ENCODE measurements around the gene MMP24OS. TPM values are rescaled to one million over a fixed set of nuclear protein-coding genes. Genes with fewer than 3 reads are reported as not detected.

MMP24OS gene
- total RNA-seq, 2 experiments from 2014 or later = 28.4 to 44.3 TPM

DNA sequence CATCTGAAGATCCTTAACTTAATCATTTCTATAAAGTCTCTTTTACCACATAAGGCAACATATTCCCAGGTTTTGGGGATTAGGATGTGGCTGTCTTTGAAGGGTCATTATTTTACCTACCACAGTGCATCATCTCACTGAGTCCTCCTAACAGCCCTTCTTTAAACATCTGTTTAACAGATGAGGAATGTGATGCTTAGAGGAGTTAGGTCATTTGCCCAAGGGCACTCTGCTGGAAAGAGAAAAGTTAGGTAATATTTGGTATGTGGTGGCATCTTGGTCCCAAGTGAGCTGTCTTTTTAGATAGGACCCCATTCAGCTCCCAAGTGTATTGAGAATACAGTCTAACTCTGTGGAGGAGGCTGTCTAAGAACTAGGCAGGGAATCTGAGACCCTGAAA is 40.4 kb downstream of the MMP24OS start:
- CTCF ChIA-PET = no interaction called here
- no peaks in the 10 kb centered on the region for H3K9me3 Mint-ChIP-seq (ENCODE audit: low read depth)
- H3K36me3 Mint-ChIP-seq = peaks cover 2% of the 10 kb centered on the region
- peaks cover 7% of the 10 kb centered on the region for H3K27me3 Mint-ChIP-seq
- no peak overlapping the region for H3K4me3 Mint-ChIP-seq
- no peak for ATAC-seq
- no peak overlapping the region for H3K27ac Mint-ChIP-seq
- H3K4me1 Mint-ChIP-seq = peaks cover 8% of the 10 kb centered on the region
- no peak for DNase-seq

DNA sequence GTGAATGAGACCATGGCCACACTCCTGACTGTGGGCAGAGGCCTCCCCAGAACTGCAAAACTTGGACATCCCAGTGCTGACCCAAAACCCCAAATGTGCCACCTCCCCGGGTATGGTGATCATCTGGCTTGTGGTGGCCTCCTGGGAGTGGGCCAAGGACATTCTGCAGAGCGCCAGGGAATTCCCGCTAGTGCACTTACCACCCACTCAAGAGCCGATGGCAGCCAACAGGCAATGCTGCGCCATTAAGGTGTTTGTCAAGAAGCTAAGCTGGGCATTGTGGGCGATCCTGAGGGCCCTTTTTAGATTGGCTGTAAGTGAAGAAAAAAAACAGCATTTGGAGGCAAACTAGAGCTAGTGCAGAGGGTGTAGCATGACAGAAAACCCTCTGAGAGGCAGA is 42.0 kb downstream of the MMP24OS start:
- H3K36me3 Mint-ChIP-seq = peaks cover 2% of the 10 kb centered on the region
- CTCF ChIA-PET = no interaction called here
- no peak overlapping the region for H3K4me3 Mint-ChIP-seq
- H3K4me1 Mint-ChIP-seq = peaks cover 10% of the 10 kb centered on the region
- no peaks in the 10 kb centered on the region for H3K9me3 Mint-ChIP-seq (ENCODE audit: low read depth)
- ATAC-seq = no peak
- H3K27me3 Mint-ChIP-seq = peaks cover 4% of the 10 kb centered on the region
- H3K27ac Mint-ChIP-seq = no peak overlapping the region
- no peak for DNase-seq

DNA sequence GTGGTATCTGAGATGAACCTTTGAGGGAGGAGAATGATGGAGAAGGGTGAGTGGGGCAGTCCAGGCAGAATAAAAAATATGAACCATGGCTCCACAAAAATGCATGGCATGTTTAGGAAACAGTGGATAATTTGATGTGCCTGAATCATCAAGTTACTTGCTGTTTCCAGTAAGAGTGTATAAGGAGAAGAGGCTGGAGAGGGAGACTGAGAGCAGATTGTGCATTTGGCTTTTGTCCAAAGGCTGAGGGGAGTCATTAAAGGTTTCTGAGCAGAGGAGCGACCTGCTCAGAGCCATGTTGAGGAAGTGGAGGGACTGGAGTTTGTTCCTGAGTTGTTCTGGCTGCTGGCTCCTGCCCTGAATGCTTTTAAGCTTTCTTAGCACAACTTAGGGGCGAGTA is 45.3 kb downstream of the MMP24OS start:
- peaks cover 27% of the 10 kb centered on the region for H3K27me3 Mint-ChIP-seq
- peaks cover 2% of the 10 kb centered on the region for H3K36me3 Mint-ChIP-seq
- H3K4me1 Mint-ChIP-seq = peaks cover 2% of the 10 kb centered on the region
- H3K9me3 Mint-ChIP-seq (ENCODE audit: low read depth) = no peaks in the 10 kb centered on the region
- CTCF ChIA-PET = no interaction called here
- no peak overlapping the region for H3K4me3 Mint-ChIP-seq
- ATAC-seq (no peak), DNase-seq (no peak)
- no peak overlapping the region for H3K27ac Mint-ChIP-seq

DNA sequence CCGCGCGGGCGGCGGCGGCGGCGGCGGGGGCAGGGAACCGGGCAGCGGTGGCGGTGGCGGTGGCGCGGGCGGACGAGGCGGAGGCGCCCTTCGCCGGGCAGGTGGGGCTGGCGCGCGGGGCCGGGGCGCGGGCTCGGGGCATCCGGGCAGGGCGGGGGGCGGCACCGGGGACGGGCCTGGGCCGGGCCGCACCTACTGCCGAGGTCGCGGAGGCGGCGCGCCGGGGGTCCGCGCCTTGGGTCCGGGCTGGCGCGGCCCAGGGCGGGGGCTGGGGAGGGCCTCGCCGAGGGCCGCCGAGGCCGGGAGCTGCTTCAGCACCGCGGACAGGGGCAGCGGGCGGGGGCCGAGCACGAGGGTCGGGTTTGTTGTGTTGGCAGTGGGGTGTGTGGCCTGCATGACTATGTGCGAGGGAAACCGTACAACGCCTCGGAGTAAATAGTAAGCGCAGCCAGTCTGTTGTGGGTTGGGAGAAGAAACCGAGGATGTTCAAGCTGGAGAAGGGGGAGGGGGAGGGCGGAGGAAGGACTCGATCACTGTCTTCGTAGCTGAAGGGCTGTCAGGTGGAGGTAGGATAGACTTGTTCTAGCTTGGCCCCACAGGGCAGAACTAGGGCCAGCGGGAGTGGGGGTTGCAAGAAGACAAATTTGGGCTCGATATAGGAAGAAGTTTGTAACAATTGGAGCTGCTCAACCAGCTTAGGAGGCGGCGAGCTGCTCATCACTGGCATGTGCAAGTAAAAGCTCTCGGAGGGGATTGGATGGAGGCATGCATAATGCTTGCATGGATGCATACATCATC is 50.8 kb downstream of the MMP24OS start:
- Mint-ChIP-seq H3K27me3 (peaks cover 56% of the 10 kb centered on the region), H3K9me3 (ENCODE audit: low read depth) (no peaks in the 10 kb centered on the region), H3K36me3 (no peaks in the 10 kb centered on the region), H3K4me1 (peaks cover 6% of the 10 kb centered on the region), H3K27ac (no peak overlapping the region), H3K4me3 (peak overlapping the region; percentile 40)
- ATAC-seq = peak; percentile 81
- CTCF ChIA-PET = interaction anchor here (0.8 to 1.9 kb wide), 7 partner anchors 18 to 131 kb away, joined by 3 to 8 read pairs (median 3); no protein-coding TSS in a partner anchor
- DNase-seq = peak; percentile 63

Other genes with a start within 250 kb of the MMP24OS start
- 10 to 100 TPM; 56.9 to 70.9 TPM for gene TRPC4AP, start 185.3 kb downstream of the MMP24OS start, total RNA-seq
- 10 to 100 TPM; 23.9 to 25.6 TPM for gene EDEM2, start 130.8 kb downstream of the MMP24OS start, total RNA-seq
- gene PROCR, start 106.0 kb downstream of the MMP24OS start, total RNA-seq = 1 to 10 TPM; 1.5 to 2.4 TPM
- not detected for gene MMP24, start 51.4 kb downstream of the MMP24OS start, total RNA-seq
- 100 to 1,000 TPM in 1 of 2 experiments, 10 to 100 TPM in 1; 98.6 to 121 TPM for gene EIF6, start 6.7 kb upstream of the MMP24OS start, total RNA-seq
- gene FAM83C, start 14.3 kb upstream of the MMP24OS start, total RNA-seq = not detected
- gene UQCC1, start 133.9 kb upstream of the MMP24OS start, total RNA-seq = 10 to 100 TPM; 64.5 to 73.1 TPM
- under 1 TPM in 1 of 2 experiments, not detected in 1; 0.12 TPM for gene GDF5, start 160.1 kb upstream of the MMP24OS start, total RNA-seq
- gene CEP250, start 177.5 kb upstream of the MMP24OS start, total RNA-seq = 10 to 100 TPM; 68.6 to 86.9 TPM

Data from activated CD8-positive, alpha-beta memory T cell treated with anti-CD3 and anti-CD28 coated beads, Interleukin-2, amount 10 ng/mL, durations not matched to agents 7 days and 5 days (primary cell).